Renal cortical epithelial cell (primary cell): ENCODE results near the gene UBL3. TPM values are rescaled to one million over a fixed set of nuclear protein-coding genes. Genes with fewer than 3 reads are reported as not detected.

ENCODE experiments used
- DNase-seq: peaks from one replicate; pipeline ENCODE4 v3.0.0-alpha.2; 2011; ENCODE audit warnings: low read depth
- total RNA-seq: library from RNA; depleted of rRNA; stranded (reverse); fragments of >200 nt; gene quantifications from 2 replicates; pipeline ENCODE4 v1.2.3, GENCODE V29; 2014

The UBL3 gene
- total RNA-seq, 1 donor from 2014 or later, result 49.9 TPM

DNA sequence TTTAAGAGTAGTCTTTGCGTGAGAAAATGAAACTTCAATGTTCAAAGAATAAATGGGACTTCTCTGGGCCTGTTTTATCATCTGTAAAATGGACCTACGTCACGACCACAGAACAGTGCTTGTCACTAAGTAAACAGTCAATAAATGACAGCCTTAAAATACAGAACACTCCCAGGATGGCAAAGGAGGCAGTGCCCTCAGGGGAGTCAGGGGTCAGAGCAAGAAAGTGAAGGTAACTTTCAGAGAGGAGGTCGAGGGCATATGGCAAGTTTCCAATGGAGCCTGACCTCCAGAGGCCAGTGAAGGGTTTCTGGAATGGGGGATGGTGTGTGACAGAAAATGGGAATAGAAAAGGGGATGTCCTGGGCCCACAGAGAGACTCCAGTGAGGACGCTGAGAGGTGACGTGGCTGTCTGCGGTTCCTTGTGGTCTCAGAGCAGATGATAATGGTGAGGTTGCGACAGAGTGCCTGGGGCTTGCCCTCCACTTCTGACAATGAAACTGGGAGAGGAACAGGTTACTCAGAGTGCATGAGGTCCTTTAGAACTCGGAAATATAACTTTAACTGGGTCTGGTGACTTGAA is 91.8 kb downstream of the UBL3 start:
- DNase-seq, result no peak

GRCh38 chr13:29756506-29756905 is 93.9 kb downstream of the UBL3 start:
- no peak for DNase-seq

DNA sequence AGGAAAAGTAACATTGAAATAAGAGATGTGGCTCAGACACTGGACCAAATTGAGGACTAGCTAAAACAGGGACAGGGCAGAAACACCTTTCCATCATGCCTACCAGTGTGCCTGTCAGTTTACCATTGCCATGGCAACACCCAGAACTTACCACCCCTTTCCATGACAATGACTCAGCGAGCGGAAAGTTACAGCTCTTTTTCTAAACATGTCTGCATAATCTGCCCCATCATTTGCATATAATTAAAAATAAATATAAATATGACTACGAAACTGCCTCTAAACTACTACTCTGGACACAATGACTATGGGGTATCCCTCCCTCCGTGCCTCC is 96.0 kb downstream of the UBL3 start:
- DNase-seq, result peak; percentile 68

- DNase-seq, result no peak
Observed at GRCh38 chr13:29753618-29754472, 96.6 kb downstream of the UBL3 start.

GRCh38 chr13:29752175-29752574 is 98.2 kb downstream of the UBL3 start:
- peak; percentile 28 for DNase-seq

DNA sequence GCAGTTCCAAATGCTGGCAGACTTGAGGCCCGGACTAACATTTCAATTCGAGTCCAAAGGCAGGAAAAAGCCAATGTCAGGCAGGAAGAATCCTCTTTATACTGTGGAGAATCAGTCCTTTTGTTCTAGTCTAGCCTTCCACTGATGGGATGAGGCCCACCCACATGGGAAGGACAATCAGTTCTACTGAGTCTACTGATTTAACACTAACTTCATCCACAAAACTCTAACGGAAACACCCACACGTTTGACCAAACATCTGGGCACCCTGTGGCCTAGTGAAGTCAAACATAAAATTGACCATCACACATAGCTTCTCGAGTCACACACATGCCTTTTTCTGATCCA is 100.3 kb downstream of the UBL3 start:
- DNase-seq, result no peak

DNA sequence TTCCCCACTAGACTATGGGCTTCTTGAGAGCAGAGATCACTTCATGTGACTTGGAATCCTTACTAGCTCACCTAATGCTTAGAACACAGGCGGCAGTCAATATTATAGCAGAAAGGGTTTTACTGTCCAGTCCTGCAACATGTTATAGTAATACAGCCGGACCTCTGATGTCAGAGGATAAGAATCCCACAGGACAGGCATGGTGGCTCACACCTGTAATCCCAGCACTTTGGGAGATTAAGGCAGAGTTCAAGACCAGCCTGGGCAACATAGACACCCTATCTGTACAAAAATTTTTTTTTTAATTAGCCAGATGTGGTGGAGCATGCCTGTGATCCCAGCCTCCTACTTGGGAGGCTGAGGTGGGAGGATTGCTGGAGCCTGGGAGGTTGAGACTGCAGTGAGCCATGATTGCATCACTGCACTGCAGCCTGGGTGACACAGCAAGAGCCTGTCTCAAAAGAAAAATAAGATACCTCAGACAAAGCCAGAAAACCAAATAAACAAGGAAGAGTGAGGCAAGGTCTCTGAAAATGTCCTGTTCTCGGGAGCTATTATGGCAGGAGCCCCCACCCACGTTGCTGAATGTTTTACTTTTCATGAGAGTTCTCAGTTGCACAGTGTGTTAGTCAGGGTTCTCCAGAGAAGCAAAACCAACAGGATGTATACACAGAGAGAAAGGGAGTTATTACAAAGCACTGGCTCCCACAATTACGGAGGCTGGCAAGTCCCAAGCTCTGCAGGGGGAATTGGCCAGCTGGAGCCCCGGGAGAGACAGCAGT is 100.8 kb downstream of the UBL3 start:
- no peak for DNase-seq

GRCh38 chr13:29748097-29748496 is 102.3 kb downstream of the UBL3 start:
- DNase-seq, result no peak

DNA sequence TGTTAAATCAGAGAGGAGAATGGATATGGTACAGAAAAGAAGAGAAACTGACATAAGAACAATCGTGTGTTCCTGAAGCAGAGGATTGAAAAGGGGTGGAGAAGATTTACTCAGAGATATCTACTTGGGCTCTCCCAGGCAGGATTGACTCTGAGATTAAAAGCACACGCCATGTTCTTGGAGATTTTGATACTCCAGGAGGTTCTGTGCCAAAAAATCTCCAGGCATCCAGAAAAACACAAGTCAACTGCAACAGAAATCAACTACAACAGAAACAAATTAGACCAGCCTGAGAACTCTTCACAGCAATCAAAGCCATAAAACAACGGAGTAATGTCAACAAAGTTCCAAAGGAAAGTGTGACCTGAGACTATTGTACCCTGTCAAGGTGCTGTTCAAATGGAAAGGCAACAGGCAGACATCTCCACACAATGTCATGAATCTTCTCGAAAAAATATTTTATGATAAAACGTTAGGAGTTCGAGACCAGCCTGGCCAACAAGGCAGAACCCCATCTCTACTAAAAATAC is 104.2 kb downstream of the UBL3 start:
- DNase-seq, result peak; percentile 14

GRCh38 chr13:29745704-29746103 is 104.7 kb downstream of the UBL3 start:
- no peak for DNase-seq

- DNase-seq, result peak; percentile 75
Observed at GRCh38 chr13:29743201-29743786, 107.1 kb downstream of the UBL3 start.

DNA sequence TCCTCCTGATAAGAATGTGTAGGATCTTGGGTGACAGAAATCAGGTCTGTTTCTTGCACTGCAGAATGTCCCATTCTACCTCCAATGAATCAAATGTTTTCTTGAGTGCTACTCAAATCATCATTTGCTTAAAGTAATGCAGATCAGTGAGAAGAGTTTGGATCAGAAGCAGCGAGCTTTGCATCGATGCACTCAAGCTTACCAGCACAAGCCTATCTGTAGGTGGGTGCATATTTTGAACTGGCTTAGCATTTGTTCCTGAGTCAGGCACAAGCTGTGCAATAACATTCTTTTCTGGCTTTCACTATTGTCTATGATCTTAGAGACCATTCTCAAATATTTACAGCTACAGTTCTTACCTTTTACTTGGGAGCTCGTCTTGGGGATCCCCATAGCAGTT is 109.5 kb downstream of the UBL3 start:
- no peak for DNase-seq

DNA sequence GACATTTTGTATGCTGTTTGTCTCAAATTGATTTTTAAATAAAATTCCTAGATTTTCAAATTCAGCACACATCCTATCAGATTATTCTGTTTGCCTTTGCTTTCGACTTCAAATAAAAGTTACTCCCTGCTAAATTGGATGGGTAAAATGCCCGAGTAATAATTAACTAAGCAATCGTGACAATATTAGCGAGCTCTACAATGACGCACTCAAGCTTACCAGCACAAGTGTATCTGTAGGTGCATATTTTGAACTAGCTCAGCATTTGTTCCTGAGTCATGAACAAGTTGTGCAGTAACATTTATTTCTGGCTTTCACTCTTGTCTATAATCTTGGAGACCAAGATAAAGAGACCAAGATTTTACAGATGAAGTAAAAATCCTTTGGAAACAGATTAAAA is 113.4 kb downstream of the UBL3 start:
- DNase-seq, result peak; percentile 92

DNA sequence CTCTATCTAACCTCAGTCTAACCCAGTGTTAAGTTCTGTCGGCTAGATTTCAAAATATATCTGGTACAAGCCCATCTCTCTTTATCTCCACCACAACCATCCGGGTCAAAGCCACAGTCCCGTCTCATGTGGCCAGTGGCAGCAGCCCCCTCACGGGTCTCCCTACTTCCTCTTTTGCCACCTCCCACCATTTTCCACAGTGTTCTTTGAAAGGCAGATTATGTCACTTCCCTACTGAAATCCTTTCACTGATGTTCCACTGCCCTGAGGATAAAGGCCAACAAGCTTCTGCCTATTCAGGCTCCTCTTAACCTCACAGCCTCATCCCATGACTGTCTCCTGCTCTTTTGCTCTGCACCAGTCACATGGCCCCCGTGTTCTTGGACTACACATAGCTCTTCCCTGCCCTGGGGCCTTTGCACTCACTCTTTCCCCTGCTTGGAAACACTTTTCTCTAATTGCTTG is 117.2 kb downstream of the UBL3 start:
- no peak for DNase-seq

DNA sequence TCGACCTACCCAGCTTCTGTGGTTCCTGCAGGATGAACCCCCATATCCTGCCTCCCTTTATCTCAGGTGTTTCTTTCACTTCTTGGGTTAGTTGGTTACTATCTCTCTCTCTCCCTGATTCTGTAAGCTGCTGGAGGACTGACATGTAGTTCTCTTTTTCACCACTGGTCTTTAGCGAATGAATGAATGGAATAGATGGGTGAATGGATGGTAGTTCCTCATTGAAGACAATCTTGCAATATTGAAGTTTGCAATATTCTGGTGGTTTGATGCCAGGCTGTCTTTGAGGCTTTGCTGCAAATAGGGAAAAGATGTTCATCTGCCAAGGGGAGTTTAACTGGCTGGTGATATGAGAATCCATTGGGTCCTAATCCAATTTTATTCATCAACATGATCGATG is 120.2 kb downstream of the UBL3 start:
- no peak for DNase-seq

- no peak for DNase-seq
Observed at GRCh38 chr13:29722415-29722814, 128.0 kb downstream of the UBL3 start.

- no peak for DNase-seq
Observed at GRCh38 chr13:29721766-29722165, 128.7 kb downstream of the UBL3 start.

DNA sequence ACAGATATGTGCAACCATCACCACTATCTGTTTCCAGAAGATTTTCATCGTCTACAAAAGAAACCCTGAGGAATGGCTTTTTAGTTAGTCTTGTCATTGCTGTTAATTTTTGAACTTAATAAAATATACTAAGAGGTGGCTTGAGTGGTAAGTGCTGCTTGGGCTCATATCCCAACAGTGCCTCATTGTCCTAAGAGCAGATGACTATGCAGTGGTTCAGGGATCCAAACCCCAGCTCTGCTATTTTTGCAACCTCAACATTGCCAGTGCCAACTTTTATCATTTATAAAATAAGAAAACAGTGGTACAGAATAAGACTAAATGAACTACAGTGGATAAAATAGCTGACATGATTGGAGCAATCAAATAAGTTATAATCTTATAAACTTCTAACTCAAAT is 131.7 kb downstream of the UBL3 start:
- DNase-seq, result no peak

- DNase-seq, result no peak
Observed at GRCh38 chr13:29716493-29716892, 133.9 kb downstream of the UBL3 start.
